ENCODE measurements around the gene TNXB.

DNA sequence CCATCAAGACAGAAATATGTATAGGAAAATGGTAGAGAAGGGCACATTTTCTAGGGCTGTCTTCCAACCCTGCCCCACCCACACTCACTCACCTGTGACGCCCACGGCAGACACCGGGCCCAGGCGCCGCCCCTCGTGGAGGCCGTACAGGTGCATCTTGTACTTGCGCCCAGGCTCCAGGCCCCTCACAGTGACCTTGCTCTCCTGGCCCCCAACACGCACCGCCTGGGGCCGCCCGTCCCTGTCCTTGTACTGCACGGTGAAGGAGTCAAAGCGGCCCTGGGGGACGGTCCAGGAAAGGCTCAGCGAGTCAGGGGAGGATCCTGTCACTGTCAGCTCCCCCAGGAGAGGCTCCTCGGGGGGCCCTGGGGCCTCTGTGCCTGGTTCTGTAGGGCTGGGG, 51.2 kb downstream of the TNXB start:
- TF ChIP-seq MEF2A (IDR thresholded peaks at IDR 0.05; ENCODE audit: control insufficient read depth, low read depth, low read length) (no peak), SIRT6 (IDR thresholded peaks at IDR 0.05; ENCODE audit: low read depth, low read length) (no peak), POLR2A (conservative IDR thresholded peaks at IDR 0.05) (no peak), TAF1 (IDR thresholded peaks at IDR 0.05; ENCODE audit: control insufficient read depth, extremely low read depth, insufficient read depth, low read length, severe bottlenecking) (no peak), GABPB1 (CRISPR knock-in tag; IDR thresholded peaks at IDR 0.05) (no peak), ZSCAN29 (IDR thresholded peaks at IDR 0.05) (no peak), EGR1 (conservative IDR thresholded peaks at IDR 0.05) (no peak), SMARCB1 (IDR thresholded peaks at IDR 0.05; ENCODE audit: insufficient read length, low read depth) (no peak), ELF1 (tag; IDR thresholded peaks at IDR 0.05) (no peak), SIN3A (IDR thresholded peaks at IDR 0.05; ENCODE audit: borderline replicate concordance in 2 of 2, control insufficient read depth in 1 of 2, low read depth in 2 of 2, low read length in 2 of 2) (no peak), SOX6 (IDR thresholded peaks at IDR 0.05) (no peak), ZNF766 (CRISPR knock-in tag; conservative IDR thresholded peaks at IDR 0.05) (no peak), FOXA1 (IDR thresholded peaks at IDR 0.05; ENCODE audit: borderline replicate concordance) (no peak), CHD1 (IDR thresholded peaks at IDR 0.05; ENCODE audit: low read length) (no peak)

Measured in K562 (cell line).